ENCODE results near the gene C1QTNF4.

Gene C1QTNF4

DNA sequence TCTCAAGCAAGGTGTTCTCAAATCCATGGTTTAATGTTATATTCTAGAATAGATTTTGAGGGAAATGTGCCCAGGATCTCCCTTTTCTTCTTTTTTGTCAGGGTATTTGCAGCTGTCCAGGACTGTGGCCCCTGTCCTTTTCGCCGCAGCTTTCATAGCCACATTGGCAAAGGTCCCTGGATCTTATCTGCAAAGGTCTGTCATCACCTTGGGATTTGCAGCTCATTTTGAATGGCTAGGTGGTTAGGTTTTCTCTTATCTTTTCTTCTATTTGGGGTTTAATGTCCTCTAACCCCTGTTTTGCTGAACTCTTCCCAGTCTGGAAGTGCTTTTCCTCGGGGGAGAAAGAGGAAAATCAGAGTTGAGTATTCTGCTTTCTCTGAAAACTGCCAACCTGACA lies 11.7 kb upstream of the C1QTNF4 start:
- no peak for TF ChIP-seq Cebpa-rat (IDR thresholded peaks at IDR 0.05)
- peaks cover 14 to 24% (median 21%) of the 10 kb centered on the region in 10 experiments for H3K4me1 ChIP-seq
- H3K4me3 ChIP-seq, result no peak overlapping the region

DNA sequence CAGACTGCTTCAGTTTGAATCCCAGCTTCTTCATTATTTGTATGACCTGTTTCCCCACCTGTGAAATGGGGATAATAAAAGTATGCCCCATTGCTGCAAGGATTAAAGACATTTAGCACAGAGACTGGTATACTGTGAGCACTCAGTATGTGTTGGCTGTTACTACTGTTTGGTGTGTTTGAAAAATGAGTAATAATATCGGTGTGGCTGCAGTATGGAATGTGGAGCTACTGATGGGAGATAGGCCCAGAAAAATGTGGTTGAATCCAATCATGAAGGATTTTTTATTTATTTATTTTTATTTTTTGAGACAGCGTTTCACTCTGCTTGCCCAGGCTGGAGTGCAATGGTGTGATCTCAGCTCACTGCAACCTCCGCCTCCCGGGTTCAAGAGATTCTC lies 9.1 kb upstream of the C1QTNF4 start:
- H3K27me3 ChIP-seq, result no peaks in the 10 kb centered on the region
- no peaks in the 10 kb centered on the region for H3K36me3 ChIP-seq
- H3K4me1 ChIP-seq, result peaks cover 10 to 18% (median 16%) of the 10 kb centered on the region in 10 experiments; a peak in 19 of 20 replicates
- H3K4me2 ChIP-seq, result no peak overlapping the region
- H3K4me3 ChIP-seq, result no peak overlapping the region
- H3K27ac ChIP-seq, result no peak overlapping the region
- no peak for TF ChIP-seq Cebpa-rat (IDR thresholded peaks at IDR 0.05)
- H3K9ac ChIP-seq, result no peak overlapping the region
- no peaks in the 10 kb centered on the region for H4K20me1 ChIP-seq
- H3K9me3 ChIP-seq (replicated peaks in 1 of 11), result no peaks in the 10 kb centered on the region

More for the DNA sequence above, 11.7 kb upstream of the C1QTNF4 start:
- H3K36me3 ChIP-seq, result peaks cover 0 to 14% (median 4%) of the 10 kb centered on the region in 11 experiments; a peak in 5 of 22 replicates
- H3K4me2 ChIP-seq, result peak overlapping the region in 1 of 11 experiments; percentile 63; a peak in 1 of 22 replicates
- no peaks in the 10 kb centered on the region for H3K9me3 ChIP-seq (replicated peaks in 1 of 11)
- no peak overlapping the region for H3K27ac ChIP-seq
- H3K9ac ChIP-seq, result no peak overlapping the region
- H3K27me3 ChIP-seq, result no peaks in the 10 kb centered on the region
- no peaks in the 10 kb centered on the region for H4K20me1 ChIP-seq

GRCh38 chr11:47599902-47600301 lies 5.7 kb upstream of the C1QTNF4 start:
- Histone ChIP-seq H3K4me2 (no peak overlapping the region), H3K27ac (no peak overlapping the region), H4K20me1 (peaks cover 0 to 5% (median 0%) of the 10 kb centered on the region in 11 experiments; a peak in 4 of 22 replicates)

DNA sequence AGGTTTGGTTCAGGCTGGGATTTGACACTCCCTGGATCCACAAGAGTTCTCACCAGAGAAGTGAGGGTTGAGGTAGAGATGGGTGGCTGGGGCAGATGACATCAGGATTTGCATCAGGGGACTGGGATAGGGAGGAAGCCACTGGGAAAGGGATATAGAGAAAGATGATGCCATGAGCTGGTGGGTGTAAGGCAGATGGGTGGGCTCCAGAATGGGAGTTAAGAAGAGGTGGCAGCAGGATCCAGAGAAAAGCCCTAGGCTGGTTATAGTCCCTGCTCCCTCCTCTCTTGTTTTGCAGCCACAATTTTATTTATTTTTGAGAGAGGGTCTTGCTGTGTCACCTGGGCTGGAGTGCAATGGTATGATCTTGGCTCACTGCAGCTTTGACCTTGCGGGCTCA lies 1.8 kb upstream of the C1QTNF4 start:
- no peak overlapping the region for H3K27ac ChIP-seq
- H4K20me1 ChIP-seq, result peaks cover 0 to 22% (median 0%) of the 10 kb centered on the region in 11 experiments; a peak in 7 of 22 replicates
- no peaks in the 10 kb centered on the region for H3K36me3 ChIP-seq
- no peak for TF ChIP-seq Cebpa-rat (IDR thresholded peaks at IDR 0.05)
- no peak overlapping the region for H3K4me2 ChIP-seq
- peaks cover 23 to 33% (median 32%) of the 10 kb centered on the region in 10 experiments for H3K4me1 ChIP-seq
- no peak overlapping the region for H3K9ac ChIP-seq
- no peaks in the 10 kb centered on the region for H3K9me3 ChIP-seq (replicated peaks in 1 of 11)
- no peak overlapping the region for H3K4me3 ChIP-seq
- peaks cover 43 to 51% (median 48%) of the 10 kb centered on the region in 11 experiments for H3K27me3 ChIP-seq

More at GRCh38 chr11:47599902-47600301, 5.7 kb upstream of the C1QTNF4 start:
- TF ChIP-seq Cebpa-rat (IDR thresholded peaks at IDR 0.05), result no peak
- no peaks in the 10 kb centered on the region for H3K36me3 ChIP-seq
- H3K27me3 ChIP-seq, result peaks cover 8 to 16% (median 14%) of the 10 kb centered on the region in 11 experiments
- no peak overlapping the region for H3K9ac ChIP-seq
- no peak overlapping the region for H3K4me3 ChIP-seq
- H3K9me3 ChIP-seq (replicated peaks in 1 of 11), result no peaks in the 10 kb centered on the region
- no peaks in the 10 kb centered on the region for H3K4me1 ChIP-seq

DNA sequence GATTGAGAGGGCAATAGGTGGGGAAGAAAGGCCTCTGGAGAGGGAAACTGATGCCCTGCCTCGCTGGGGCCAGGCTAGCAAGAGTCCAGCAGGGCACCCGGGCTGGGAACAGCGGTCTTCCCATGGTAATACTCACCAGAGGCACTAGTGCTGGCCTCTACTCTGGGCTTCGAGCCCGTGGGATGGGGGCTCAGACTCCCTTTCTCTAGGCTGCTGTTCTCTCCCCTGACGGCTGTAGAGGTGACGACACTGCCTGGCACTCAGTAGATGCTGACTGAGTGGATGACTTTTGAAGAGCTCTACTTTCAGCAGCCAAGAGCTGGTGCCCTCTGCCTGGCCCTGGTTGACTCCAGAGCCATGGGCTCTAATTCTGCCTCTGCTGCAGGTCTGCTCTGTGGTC lies 818 bp upstream of the C1QTNF4 start:
- Histone ChIP-seq H3K27me3 (peaks cover 43 to 51% (median 48%) of the 10 kb centered on the region in 11 experiments), H3K36me3 (peaks cover 0 to under 1% (median 0%) of the 10 kb centered on the region in 11 experiments; a peak in 1 of 22 replicates), H3K4me1 (peaks cover 23 to 41% (median 38%) of the 10 kb centered on the region in 10 experiments), H3K9ac (no peak overlapping the region), H3K27ac (no peak overlapping the region), H3K4me3 (no peak overlapping the region), H4K20me1 (peaks cover 0 to 22% (median 0%) of the 10 kb centered on the region in 11 experiments; a peak in 7 of 22 replicates), H3K4me2 (no peak overlapping the region), H3K9me3 (replicated peaks in 1 of 11) (0 out of 22 replicates have a peak, but pooled peaks cover 0 to under 1% (median 0%) of the 10 kb centered on the region in 11 experiments)
- TF ChIP-seq Cebpa-rat (IDR thresholded peaks at IDR 0.05), result no peak

GRCh38 chr11:47593492-47593933 lies 698 bp downstream of the C1QTNF4 start:
- Histone ChIP-seq H3K9ac (peak overlapping the region in 2 of 11 experiments; percentile 30 to 34; a peak in 3 of 22 replicates), H3K4me2 (peak overlapping the region; percentile 55 to 89 (median 73)), H3K27me3 (peaks cover 43 to 51% (median 48%) of the 10 kb centered on the region in 11 experiments), H3K4me3 (peak overlapping the region; percentile 6 to 38 (median 20); a peak in 8 of 20 replicates), H4K20me1 (peaks cover 0 to 22% (median 0%) of the 10 kb centered on the region in 11 experiments; a peak in 7 of 22 replicates), H3K27ac (no peak overlapping the region), H3K4me1 (peaks cover 24 to 42% (median 38%) of the 10 kb centered on the region in 10 experiments), H3K36me3 (peaks cover 0 to 10% (median 0%) of the 10 kb centered on the region in 11 experiments; a peak in 3 of 22 replicates), H3K9me3 (replicated peaks in 1 of 11) (peaks cover 0 to 7% (median 0%) of the 10 kb centered on the region in 11 experiments; a peak in 2 of 22 replicates)
- TF ChIP-seq Cebpa-rat (IDR thresholded peaks at IDR 0.05), result no peak

GRCh38 chr11:47592970-47593369 lies 1.2 kb downstream of the C1QTNF4 start:
- no peak overlapping the region; a peak in 1 of 20 replicates for H3K4me3 ChIP-seq
- peak overlapping the region in 9 of 11 experiments; percentile 60 to 89 (median 86); a peak in 15 of 22 replicates for H3K4me2 ChIP-seq
- H3K36me3 ChIP-seq, result peaks cover 0 to 10% (median 0%) of the 10 kb centered on the region in 11 experiments; a peak in 3 of 22 replicates

GRCh38 chr11:47592251-47592650 lies 2.0 kb downstream of the C1QTNF4 start:
- H4K20me1 ChIP-seq, result peaks cover 0 to 22% (median 0%) of the 10 kb centered on the region in 11 experiments; a peak in 7 of 22 replicates
- H3K9ac ChIP-seq, result peak overlapping the region in 2 of 11 experiments; percentile 22 to 52; a peak in 1 of 22 replicates
- peaks cover 0 to 7% (median 0%) of the 10 kb centered on the region in 11 experiments; a peak in 2 of 22 replicates for H3K9me3 ChIP-seq (replicated peaks in 1 of 11)
- peak overlapping the region in 2 of 10 experiments; percentile 6 to 21; a peak in 1 of 20 replicates for H3K4me3 ChIP-seq
- peaks cover 0 to 10% (median 0%) of the 10 kb centered on the region in 11 experiments; a peak in 3 of 22 replicates for H3K36me3 ChIP-seq
- peaks cover 43 to 51% (median 48%) of the 10 kb centered on the region in 11 experiments for H3K27me3 ChIP-seq
- H3K4me2 ChIP-seq, result peak overlapping the region; percentile 36 to 89 (median 78)
- H3K4me1 ChIP-seq, result peaks cover 37 to 54% (median 49%) of the 10 kb centered on the region in 10 experiments
- no peak overlapping the region for H3K27ac ChIP-seq
- no peak for TF ChIP-seq Cebpa-rat (IDR thresholded peaks at IDR 0.05)

More at GRCh38 chr11:47592970-47593369, 1.2 kb downstream of the C1QTNF4 start:
- TF ChIP-seq Cebpa-rat (IDR thresholded peaks at IDR 0.05), result no peak
- Histone ChIP-seq H3K4me1 (peaks cover 30 to 47% (median 42%) of the 10 kb centered on the region in 10 experiments), H4K20me1 (peaks cover 0 to 22% (median 0%) of the 10 kb centered on the region in 11 experiments; a peak in 7 of 22 replicates), H3K9me3 (replicated peaks in 1 of 11) (peaks cover 0 to 7% (median 0%) of the 10 kb centered on the region in 11 experiments; a peak in 2 of 22 replicates), H3K9ac (no peak overlapping the region), H3K27ac (no peak overlapping the region), H3K27me3 (peaks cover 43 to 51% (median 48%) of the 10 kb centered on the region in 11 experiments)

GRCh38 chr11:47591764-47592163 lies 2.4 kb downstream of the C1QTNF4 start:
- Histone ChIP-seq H3K27me3 (peaks cover 43 to 51% (median 48%) of the 10 kb centered on the region in 11 experiments), H4K20me1 (peaks cover 0 to 24% (median 0%) of the 10 kb centered on the region in 11 experiments; a peak in 7 of 22 replicates), H3K9me3 (replicated peaks in 1 of 11) (peaks cover 0 to 7% (median 0%) of the 10 kb centered on the region in 11 experiments; a peak in 2 of 22 replicates), H3K36me3 (peaks cover 0 to 12% (median 0%) of the 10 kb centered on the region in 11 experiments; a peak in 4 of 22 replicates), H3K4me3 (peak overlapping the region in 2 of 10 experiments; percentile 6 to 21; a peak in 2 of 20 replicates), H3K4me1 (peaks cover 41 to 54% (median 51%) of the 10 kb centered on the region in 10 experiments), H3K9ac (peak overlapping the region in 9 of 11 experiments; percentile 0 to 52 (median 27); a peak in 10 of 22 replicates), H3K27ac (peak overlapping the region in 1 of 11 experiments; percentile 13; a peak in 1 of 22 replicates), H3K4me2 (peak overlapping the region; percentile 36 to 89 (median 78))
- TF ChIP-seq Cebpa-rat (IDR thresholded peaks at IDR 0.05), result no peak
